Panc1 (cell line): Measurements from ENCODE around the gene PIK3R5. TPM values are rescaled to one million over a fixed set of nuclear protein-coding genes. Genes with fewer than 3 reads are reported as not detected.

Experiments
- ATAC-seq: fragments of 200-7000 bp; cut with Tn5 transposase; 2 replicates; pipeline ENCODE4 v1.9.1; 2020; ENCODE audit warnings: mild to moderate bottlenecking, moderate library complexity
- BruUV-seq: library from RNA; stranded (reverse); fragments of 400-500 nt; replicated peaks from 2 replicates; lab custom pipeline; 2021; lab: Mats Ljungman, UMichigan
- CTCF ChIA-PET: fragments of 300-600 bp; sonication (Branson Sonifier 250); formaldehyde crosslinking; loops from one replicate; lab custom pipeline; 2022; ENCODE audit warnings: antibody characterized with exemption; lab: Charles Lee
- POLR2A ChIA-PET: fragments of 300-600 bp; sonication (Branson Sonifier 250); formaldehyde crosslinking; loops from one replicate; lab custom pipeline; 2022; ENCODE audit warnings: antibody characterized with exemption; lab: Charles Lee
- DNase-seq: peaks from one replicate; pipeline ENCODE4 v3.0.0-alpha.2; 2010; ENCODE audit warnings: low read depth, low spot score
- H3K27ac ChIP-seq: 2 replicates; pipeline ENCODE4 v1.5.1; 2011; ENCODE audit warnings: mild to moderate bottlenecking, low read length, inconsistent platforms
- H3K27me3 ChIP-seq: fragments of 200-500 bp; sonication (Bioruptor generic); 2 replicates; pipeline ENCODE4 v1.6.0; 2014; ENCODE audit warnings: low read length, inconsistent platforms; ENCODE audit not compliant: control insufficient read depth, insufficient read depth
- H3K36me3 ChIP-seq: fragments of 200-500 bp; sonication (Bioruptor generic); 2 replicates; pipeline ENCODE4 v1.5.1; 2014; ENCODE audit warnings: inconsistent platforms, mild to moderate bottlenecking, low read length, moderate library complexity; ENCODE audit not compliant: control insufficient read depth, insufficient read depth
- H3K4me1 ChIP-seq: 2 replicates; pipeline ENCODE4 v1.5.1; 2011; ENCODE audit warnings: inconsistent platforms, mild to moderate bottlenecking, low read length, moderate library complexity; ENCODE audit not compliant: control insufficient read depth, insufficient read depth
- H3K4me3 ChIP-seq, 2 experiments: 2 replicates each; pipeline ENCODE4 v1.5.1; 2011 to 2012; ENCODE audit warnings: low read depth in 2 of 2, low read length in 2 of 2, mild to moderate bottlenecking in 2 of 2, inconsistent platforms in 1 of 2, moderate library complexity in 1 of 2
- H3K9me3 ChIP-seq: fragments of 200-500 bp; sonication (Bioruptor generic); 2 replicates; pipeline ENCODE4 v1.5.1; 2014; ENCODE audit warnings: low read depth, mild to moderate bottlenecking, inconsistent platforms, low read length, moderate library complexity; ENCODE audit not compliant: control insufficient read depth, insufficient read depth
- CTCF ChIP-seq: fragments of 450-650 bp; IDR thresholded peaks from 2 replicates; pipeline ENCODE4 v1.5.1; 2017; ENCODE audit warnings: mild to moderate bottlenecking
- POLR2AphosphoS5 ChIP-seq: IDR thresholded peaks from 2 replicates; pipeline ENCODE4 v1.6.1; 2012; ENCODE audit warnings: mild to moderate bottlenecking, low read depth, low read length, moderate library complexity
- REST ChIP-seq, 2 experiments: IDR thresholded peaks; 2 replicates each; pipeline ENCODE4 v1.6.1; 2011 to 2012; ENCODE audit warnings: low read depth in 2 of 2, control low read depth in 1 of 2, low read length in 1 of 2, mild to moderate bottlenecking in 1 of 2, moderate library complexity in 1 of 2; ENCODE audit not compliant: insufficient read depth in 1 of 2
- SIN3A ChIP-seq: IDR thresholded peaks from 2 replicates; pipeline ENCODE4 v1.6.1; 2012; ENCODE audit warnings: low read depth, mild to moderate bottlenecking, low read length, moderate library complexity, borderline replicate concordance; ENCODE audit not compliant: insufficient read depth
- TCF7L2 ChIP-seq: IDR thresholded peaks from 2 replicates; pipeline ENCODE4 v1.6.1; 2011; ENCODE audit warnings: mild to moderate bottlenecking, low read depth, low read length, inconsistent platforms
- in situ Hi-C: cut with HindIII; loops from 2 replicates; pipeline ENCODE4 v1.10.0; 2016; ENCODE audit warnings: low sequenced_read_pairs, low pct_unique_long_range_greater_than_20kb
- intact Hi-C: fragments of 100-400 bp; cut with micrococcal nuclease; formaldehyde crosslinking; loops from one replicate; pipeline ENCODE4 v1.10.0; 2022; ENCODE audit not compliant: unreplicated experiment
- total RNA-seq: library from RNA; stranded (reverse); gene quantifications from one replicate; pipeline ENCODE4 v1.2.1, GENCODE V29; 2021; ENCODE audit not compliant: unreplicated experiment

The PIK3R5 gene
- total RNA-seq, 1 experiment from 2014 or later: 0.15 TPM

GRCh38 chr17:9002606-9003354, 37.3 kb upstream of the PIK3R5 start:
- in situ Hi-C loops (no loop called here), intact Hi-C loops (no loop called here)
- TF ChIP-seq POLR2AphosphoS5 (no peak), CTCF (peak; percentile 73), TCF7L2 (no peak)
- peak; percentile 86 for ATAC-seq
- no TSS peak for BruUV-seq
- Histone ChIP-seq H3K36me3 (no peaks in the 10 kb centered on the region), H3K27me3 (no peaks in the 10 kb centered on the region; the same call in 1 of the 2 replicates), H3K9me3 (no peaks in the 10 kb centered on the region), H3K4me1 (no peaks in the 10 kb centered on the region), H3K4me3 (peak overlapping the region; percentile 23 to 29; a peak in 3 of 4 replicates), H3K27ac (no peak overlapping the region)
- DNase-seq: no peak
- POLR2A ChIA-PET: no interaction called here
- CTCF ChIA-PET: no interaction called here

- ATAC-seq: no peak
- Histone ChIP-seq H3K27ac (no peak overlapping the region), H3K4me3 (no peak overlapping the region), H3K36me3 (no peaks in the 10 kb centered on the region), H3K27me3 (no peaks in the 10 kb centered on the region; the same call in 1 of the 2 replicates), H3K4me1 (no peaks in the 10 kb centered on the region), H3K9me3 (no peaks in the 10 kb centered on the region)
- POLR2A ChIA-PET: no interaction called here
- intact Hi-C loops (no loop called here), in situ Hi-C loops (no loop called here)
- CTCF ChIA-PET: no interaction called here
- DNase-seq: no peak
- no TSS peak for BruUV-seq
- no peak for TF ChIP-seq CTCF
- no peak for TF ChIP-seq SIN3A
- no peak for TF ChIP-seq REST (IDR thresholded peaks at IDR 0.05; ENCODE audit: insufficient read depth in 1 of 2, low read depth in 2 of 2, low read length in 1 of 2)
- TF ChIP-seq TCF7L2: no peak
- no peak for TF ChIP-seq POLR2AphosphoS5
Observed at GRCh38 chr17:9002227-9002605, 36.7 kb upstream of the PIK3R5 start.
